Measurements from ENCODE around the gene PTPN4.

The PTPN4 gene
- 165 reads per million, percentile 90 among the genes with 10 or more reads in this experiment for total RNA-seq

GRCh38 chr2:119759451-119760236 is at the start of gene PTPN4:
PTPN4 (plus strand) TSS chr2:119759922; CDS start chr2:119809854, 49,932 bp downstream.
- peak; percentile 94 for DNase-seq

GRCh38 chr2:119710281-119710680 is 49.4 kb upstream of the PTPN4 start:
- no peak for DNase-seq

GRCh38 chr2:119711352-119711751 is 48.4 kb upstream of the PTPN4 start:
- DNase-seq: no peak

- DNase-seq: no peak
Observed at GRCh38 chr2:119712571-119712970, 47.2 kb upstream of the PTPN4 start.

- DNase-seq: no peak
Observed at GRCh38 chr2:119713819-119714490, 45.8 kb upstream of the PTPN4 start.

- no peak for DNase-seq
Observed at GRCh38 chr2:119715409-119716283, 44.1 kb upstream of the PTPN4 start.

GRCh38 chr2:119716284-119716672 is 43.4 kb upstream of the PTPN4 start:
- DNase-seq: no peak

GRCh38 chr2:119718501-119719260 is 41.0 kb upstream of the PTPN4 start:
- DNase-seq: no peak

GRCh38 chr2:119719261-119719627 is 40.5 kb upstream of the PTPN4 start:
- no peak for DNase-seq

GRCh38 chr2:119721043-119721442 is 38.7 kb upstream of the PTPN4 start:
- DNase-seq: no peak

- no peak for DNase-seq
Observed at GRCh38 chr2:119721462-119721861, 38.3 kb upstream of the PTPN4 start.

GRCh38 chr2:119721904-119722303 is 37.8 kb upstream of the PTPN4 start:
- no peak for DNase-seq

- DNase-seq: no peak
Observed at GRCh38 chr2:119723186-119723585, 36.5 kb upstream of the PTPN4 start.

- no peak for DNase-seq
Observed at GRCh38 chr2:119723784-119724467, 35.8 kb upstream of the PTPN4 start.

- no peak for DNase-seq
Observed at GRCh38 chr2:119724656-119725485, 34.9 kb upstream of the PTPN4 start.

- no peak for DNase-seq
Observed at GRCh38 chr2:119727493-119727892, 32.2 kb upstream of the PTPN4 start.

GRCh38 chr2:119728421-119728820 is 31.3 kb upstream of the PTPN4 start:
- no peak for DNase-seq

GRCh38 chr2:119730671-119731177 is 29.0 kb upstream of the PTPN4 start:
- no peak for DNase-seq

GRCh38 chr2:119731983-119732382 is 27.7 kb upstream of the PTPN4 start:
- no peak for DNase-seq

GRCh38 chr2:119732601-119733164 is 27.0 kb upstream of the PTPN4 start:
- DNase-seq: no peak
